Lower leg skin (tissue), 4 donors: Measurements from ENCODE around the gene RAB22A. TPM values are rescaled to one million over a fixed set of nuclear protein-coding genes. Genes with fewer than 3 reads are reported as not detected.

Experiments used
- DNase-seq, 2 donors: peaks; one replicate each; pipeline ENCODE4 v3.0.0-alpha.2; 2019; ENCODE audit warnings: low spot score in 2 of 2
- H3K4me3 ChIP-seq: fragments of 200-600 bp; sonication (generic); 2 replicates; pipeline ENCODE4 v1.5.1; 2017; ENCODE audit warnings: mild to moderate bottlenecking, low read depth; ENCODE audit not compliant: poor library complexity, severe bottlenecking
- POLR2A ChIP-seq, 2 donors: fragments of 450-650 bp; IDR thresholded peaks; one replicate each; pipeline ENCODE4 v1.6.1; 2016 to 2017; ENCODE audit warnings: antibody characterized with exemption in 2 of 2, mild to moderate bottlenecking in 1 of 2, moderate library complexity in 1 of 2
- WGBS, 2 donors: methylation state at CpG; one replicate each; pipeline ENCODE4 v1.1.5; 2018; 5-methylcytosine and 5-hydroxymethylcytosine counted together
- intact Hi-C: fragments of 100-400 bp; cut with DNase I; formaldehyde crosslinking; loops from one replicate; pipeline ENCODE4 v1.15.0; 2023; ENCODE audit warnings: low total_unique reads
- total RNA-seq, 4 donors: library from RNA; depleted of rRNA; stranded (reverse); fragments of >200 nt; gene quantifications; one replicate each; pipeline ENCODE4 v1.1.0, GENCODE V29; 2016
- TF ChIP-seq, protein P1 (sequence below), 3 donors: fragments of 450-650 bp; IDR thresholded peaks; one replicate each; pipeline ENCODE4 v1.5.1; 2016; ENCODE audit warnings: antibody characterized with exemption in 3 of 3, mild to moderate bottlenecking in 3 of 3, moderate library complexity in 2 of 3

RAB22A gene
- total RNA-seq, 4 donors from 2014 or later = 18.3 to 21.6 (median 20.1) TPM

DNA sequence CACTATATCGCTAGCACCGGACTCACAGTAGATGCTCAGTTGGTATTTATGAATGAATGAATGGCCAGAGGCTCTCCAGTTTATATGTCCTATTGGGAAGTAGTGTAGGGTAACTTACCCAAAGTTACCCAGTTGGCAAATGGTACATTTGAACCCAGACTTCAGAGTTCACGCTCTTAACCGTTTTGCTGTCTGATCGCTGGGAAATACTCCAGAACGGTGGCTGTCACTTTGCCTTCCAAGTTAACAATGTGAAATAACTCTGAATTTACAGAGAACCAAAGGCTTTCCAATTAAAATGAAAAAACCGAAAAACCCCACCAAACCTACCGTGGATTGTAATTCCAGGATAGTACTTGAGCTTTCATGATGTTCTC is 81.1 kb downstream of the RAB22A start:
- 93 to 95% methylated on average over 8 of the region's 8 CpGs for WGBS, 2 donors
- intact Hi-C loops = no loop called here
- H3K4me3 ChIP-seq = no peak overlapping the region
- DNase-seq = no peak
- TF ChIP-seq POLR2A (IDR thresholded peaks at IDR 0.05) = no peak
- TF ChIP-seq, protein P1, sequence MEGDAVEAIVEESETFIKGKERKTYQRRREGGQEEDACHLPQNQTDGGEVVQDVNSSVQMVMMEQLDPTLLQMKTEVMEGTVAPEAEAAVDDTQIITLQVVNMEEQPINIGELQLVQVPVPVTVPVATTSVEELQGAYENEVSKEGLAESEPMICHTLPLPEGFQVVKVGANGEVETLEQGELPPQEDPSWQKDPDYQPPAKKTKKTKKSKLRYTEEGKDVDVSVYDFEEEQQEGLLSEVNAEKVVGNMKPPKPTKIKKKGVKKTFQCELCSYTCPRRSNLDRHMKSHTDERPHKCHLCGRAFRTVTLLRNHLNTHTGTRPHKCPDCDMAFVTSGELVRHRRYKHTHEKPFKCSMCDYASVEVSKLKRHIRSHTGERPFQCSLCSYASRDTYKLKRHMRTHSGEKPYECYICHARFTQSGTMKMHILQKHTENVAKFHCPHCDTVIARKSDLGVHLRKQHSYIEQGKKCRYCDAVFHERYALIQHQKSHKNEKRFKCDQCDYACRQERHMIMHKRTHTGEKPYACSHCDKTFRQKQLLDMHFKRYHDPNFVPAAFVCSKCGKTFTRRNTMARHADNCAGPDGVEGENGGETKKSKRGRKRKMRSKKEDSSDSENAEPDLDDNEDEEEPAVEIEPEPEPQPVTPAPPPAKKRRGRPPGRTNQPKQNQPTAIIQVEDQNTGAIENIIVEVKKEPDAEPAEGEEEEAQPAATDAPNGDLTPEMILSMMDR (IDR thresholded peaks at IDR 0.05) = no peak

- no peak overlapping the region for H3K4me3 ChIP-seq
- DNase-seq = no peak
- intact Hi-C loops = no loop called here
- 82% methylated on average over 4 of the region's 4 CpGs for WGBS, 2 donors
- TF ChIP-seq, protein P1 (IDR thresholded peaks at IDR 0.05) = no peak
- no peak for TF ChIP-seq POLR2A (IDR thresholded peaks at IDR 0.05)
These were observed 82.8 kb downstream of the RAB22A start for GRCh38 chr20:58392286-58392685.

DNA sequence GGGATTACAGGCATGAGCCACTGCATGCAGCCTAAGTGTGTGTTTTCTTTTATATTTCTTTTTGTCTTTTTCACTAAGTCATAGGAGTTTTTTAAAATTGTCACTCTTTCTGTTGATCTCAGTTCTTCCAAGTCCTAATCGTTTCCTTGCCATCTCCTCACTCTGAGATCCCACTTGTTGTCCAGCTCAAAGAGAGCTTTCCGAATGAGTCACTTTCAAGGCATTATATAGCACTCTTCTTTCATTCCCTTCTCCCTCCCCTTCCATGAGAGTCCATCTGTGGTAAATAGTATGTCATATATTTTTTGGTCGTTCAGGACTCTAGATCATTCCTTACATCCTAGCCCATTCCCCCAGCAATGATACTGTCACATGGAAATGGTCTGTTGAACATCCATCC is 83.8 kb downstream of the RAB22A start:
- TF ChIP-seq POLR2A (IDR thresholded peaks at IDR 0.05) = no peak
- TF ChIP-seq, protein P1 (IDR thresholded peaks at IDR 0.05) = no peak
- WGBS, 2 donors = 52 to 68% methylated on average over 3 of the region's 3 CpGs
- DNase-seq = no peak
- H3K4me3 ChIP-seq = no peak overlapping the region
- intact Hi-C loops = no loop called here

- H3K4me3 ChIP-seq = no peak overlapping the region
- no peak for TF ChIP-seq POLR2A (IDR thresholded peaks at IDR 0.05)
- TF ChIP-seq, protein P1 (IDR thresholded peaks at IDR 0.05) = no peak
- DNase-seq = no peak
- WGBS, 2 donors = 73 to 74% methylated on average over 4 of the region's 4 CpGs
- intact Hi-C loops = no loop called here
These were observed 85.3 kb downstream of the RAB22A start for GRCh38 chr20:58394801-58395200.

DNA sequence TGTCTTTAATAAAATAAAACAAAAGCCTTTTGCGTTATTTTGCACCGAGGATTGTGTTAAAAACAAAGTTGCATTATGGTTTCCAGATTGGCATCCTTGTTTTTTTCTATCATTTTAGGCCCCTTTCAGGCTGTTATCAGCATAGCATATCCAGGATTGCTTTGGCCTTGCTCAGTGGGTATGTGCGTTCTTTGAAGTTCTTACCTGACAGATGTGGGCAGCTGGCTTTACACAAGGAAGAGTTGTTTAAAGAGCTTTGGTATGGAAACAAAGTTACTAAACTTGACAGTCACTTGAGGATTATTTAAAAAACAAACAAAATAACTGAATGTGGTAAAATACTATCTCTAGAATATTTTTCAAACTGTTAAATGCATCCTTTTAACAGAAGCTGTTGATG is 86.1 kb downstream of the RAB22A start:
- no peak overlapping the region for H3K4me3 ChIP-seq
- no peak for TF ChIP-seq POLR2A (IDR thresholded peaks at IDR 0.05)
- TF ChIP-seq, protein P1 (IDR thresholded peaks at IDR 0.05) = no peak
- 91 to 94% methylated on average over 3 of the region's 3 CpGs for WGBS, 2 donors
- intact Hi-C loops = no loop called here
- DNase-seq = no peak

DNA sequence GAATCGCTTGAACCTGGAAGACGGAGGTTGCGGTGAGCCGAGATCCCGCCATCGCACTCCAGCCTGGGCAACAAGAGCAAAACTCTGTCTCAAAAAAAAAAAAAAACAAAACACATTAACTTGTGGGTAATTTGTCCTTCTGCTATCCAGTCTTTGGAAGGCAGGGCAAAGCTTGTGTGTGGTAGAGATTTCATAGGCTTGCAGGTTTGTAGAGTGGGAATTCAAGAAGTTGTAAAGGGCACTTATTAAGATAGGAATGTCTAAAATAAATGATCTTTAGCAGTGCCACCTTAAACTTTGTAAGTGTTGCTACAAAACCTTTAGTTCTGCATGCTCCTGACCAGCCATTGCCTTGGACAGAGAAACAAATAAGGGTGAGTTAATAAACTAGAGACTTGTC is 87.9 kb downstream of the RAB22A start:
- intact Hi-C loops = no loop called here
- no peak overlapping the region for H3K4me3 ChIP-seq
- no peak for TF ChIP-seq POLR2A (IDR thresholded peaks at IDR 0.05)
- TF ChIP-seq, protein P1 (IDR thresholded peaks at IDR 0.05) = no peak
- WGBS, 2 donors = 93 to 98% methylated on average over 6 of the region's 6 CpGs
- DNase-seq = no peak
